K562 (cell line): ENCODE measurements around the gene CSNK1D. TPM values are rescaled to one million over a fixed set of nuclear protein-coding genes. Genes with fewer than 3 reads are reported as not detected.

Source experiments
- ARID3B ChIP-seq: fragments of 250-450 bp; sonication (Bioruptor Pico); IDR thresholded peaks from 2 replicates; pipeline ENCODE4 v1.4.0; 2020; ENCODE audit warnings: borderline replicate concordance
- ATF4 ChIP-seq: fragments of 450-650 bp; formaldehyde crosslinking; IDR thresholded peaks from 2 replicates; pipeline ENCODE4 v1.4.0; 2022; ENCODE audit warnings: mild to moderate bottlenecking, moderate library complexity
- DPF2 ChIP-seq: fragments of 450-650 bp; IDR thresholded peaks from 2 replicates; pipeline ENCODE4 v1.6.1; 2016
- IRF9 ChIP-seq: fragments of 450-650 bp; IDR thresholded peaks from 2 replicates; pipeline ENCODE4 v1.6.1; 2016; ENCODE audit warnings: missing biosample characterization, missing genetic modification characterization
- RBM22 ChIP-seq: fragments of 200-400 bp; formaldehyde crosslinking; IDR thresholded peaks from 2 replicates; pipeline ENCODE4 v1.6.1; 2018; ENCODE audit warnings: low read length, low read depth; ENCODE audit not compliant: poor library complexity, severe bottlenecking
- ZBTB2 ChIP-seq: fragments of 450-650 bp; IDR thresholded peaks from 2 replicates; pipeline ENCODE4 v1.6.1; 2016; ENCODE audit warnings: antibody characterized with exemption
- ZNF140 ChIP-seq: fragments of 250-450 bp; sonication (Bioruptor Pico); IDR thresholded peaks from 2 replicates; pipeline ENCODE4 v1.8.0; 2021; ENCODE audit warnings: moderate library complexity, mild to moderate bottlenecking, inconsistent platforms
- ZNF589 ChIP-seq: fragments of 200-800 bp; sonication (Bioruptor generic); IDR thresholded peaks from 2 replicates; pipeline ENCODE4 v1.6.1; 2016; ENCODE audit warnings: low read depth, missing genetic modification characterization, missing compliant biosample characterization
- polyA plus RNA-seq, 8 experiments: library from polyadenylated mRNA; depleted of rRNA in 4 of 8; stranded (reverse) in 5 of 8; unstranded in 3 of 8; fragments of >200 nt; fragmentation: Nextera tagmentation in 2 of 8; fragmentation: Illumina TruSeq in 1 of 8; extraction: Ambion mirVana in 2 of 8; extraction: Trizol in 1 of 8; gene quantifications; 2 replicates each; pipeline versions ENCODE4 v1.2.1 to v1.2.3, GENCODE V29; 2011 to 2014; ENCODE audit warnings: inconsistent platforms in 1 of 8, missing spikeins in 1 of 8
- total RNA-seq, 7 experiments: library from RNA; depleted of rRNA in 6 of 7; stranded (reverse); fragments of >200 nt in 6 of 7; fragmentation: Illumina TruSeq in 2 of 7; extraction: Trizol in 2 of 7; gene quantifications; 2 replicates each; pipeline versions ENCODE4 v1.2.1 to v1.2.3, GENCODE V29; 2011 to 2021; ENCODE audit warnings: low replicate concordance in 1 of 7
- TF ChIP-seq, protein P1 (sequence below): fragments of 250-450 bp; sonication (Bioruptor Pico); IDR thresholded peaks from 2 replicates; pipeline ENCODE4 v1.8.0; 2021; ENCODE audit warnings: borderline replicate concordance, mild to moderate bottlenecking, moderate library complexity; ENCODE audit not compliant: poor library complexity, severe bottlenecking
- TF ChIP-seq, protein P2 (sequence below): fragments of 250-450 bp; sonication (Bioruptor Pico); IDR thresholded peaks from 2 replicates; pipeline ENCODE4 v1.5.0; 2020; ENCODE audit warnings: mild to moderate bottlenecking, borderline replicate concordance
- TF ChIP-seq, protein P3 (sequence below): fragments of 450-650 bp; conservative IDR thresholded peaks from 2 replicates; pipeline ENCODE4 v1.6.1; 2016; ENCODE audit warnings: missing genetic modification characterization, low read depth, mild to moderate bottlenecking, control low read depth, missing compliant biosample characterization

Gene CSNK1D
- total and polyA plus RNA-seq, 9 of the 15 experiments (the other 6 are each of a cell fraction or from before 2014, with no cell fraction given): 6.5 to 133 (median 41.3) TPM

- TF ChIP-seq ARID3B (CRISPR knock-in tag) (no peak), ATF4 (no peak), ZNF589 (CRISPR knock-in tag) (peak; percentile 73), IRF9 (tag) (peak; percentile 55; the same call in 1 of the 2 replicates), DPF2 (peak; percentile 80), ZNF140 (CRISPR knock-in tag) (no peak), RBM22 (no peak), ZBTB2 (peak; percentile 57; the same call in 1 of the 2 replicates)
- TF ChIP-seq, protein P1, sequence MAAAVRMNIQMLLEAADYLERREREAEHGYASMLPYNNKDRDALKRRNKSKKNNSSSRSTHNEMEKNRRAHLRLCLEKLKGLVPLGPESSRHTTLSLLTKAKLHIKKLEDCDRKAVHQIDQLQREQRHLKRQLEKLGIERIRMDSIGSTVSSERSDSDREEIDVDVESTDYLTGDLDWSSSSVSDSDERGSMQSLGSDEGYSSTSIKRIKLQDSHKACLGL: no peak
- TF ChIP-seq, protein P2, sequence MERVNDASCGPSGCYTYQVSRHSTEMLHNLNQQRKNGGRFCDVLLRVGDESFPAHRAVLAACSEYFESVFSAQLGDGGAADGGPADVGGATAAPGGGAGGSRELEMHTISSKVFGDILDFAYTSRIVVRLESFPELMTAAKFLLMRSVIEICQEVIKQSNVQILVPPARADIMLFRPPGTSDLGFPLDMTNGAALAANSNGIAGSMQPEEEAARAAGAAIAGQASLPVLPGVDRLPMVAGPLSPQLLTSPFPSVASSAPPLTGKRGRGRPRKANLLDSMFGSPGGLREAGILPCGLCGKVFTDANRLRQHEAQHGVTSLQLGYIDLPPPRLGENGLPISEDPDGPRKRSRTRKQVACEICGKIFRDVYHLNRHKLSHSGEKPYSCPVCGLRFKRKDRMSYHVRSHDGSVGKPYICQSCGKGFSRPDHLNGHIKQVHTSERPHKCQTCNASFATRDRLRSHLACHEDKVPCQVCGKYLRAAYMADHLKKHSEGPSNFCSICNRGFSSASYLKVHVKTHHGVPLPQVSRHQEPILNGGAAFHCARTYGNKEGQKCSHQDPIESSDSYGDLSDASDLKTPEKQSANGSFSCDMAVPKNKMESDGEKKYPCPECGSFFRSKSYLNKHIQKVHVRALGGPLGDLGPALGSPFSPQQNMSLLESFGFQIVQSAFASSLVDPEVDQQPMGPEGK (CRISPR knock-in tag): no peak
- TF ChIP-seq, protein P3, sequence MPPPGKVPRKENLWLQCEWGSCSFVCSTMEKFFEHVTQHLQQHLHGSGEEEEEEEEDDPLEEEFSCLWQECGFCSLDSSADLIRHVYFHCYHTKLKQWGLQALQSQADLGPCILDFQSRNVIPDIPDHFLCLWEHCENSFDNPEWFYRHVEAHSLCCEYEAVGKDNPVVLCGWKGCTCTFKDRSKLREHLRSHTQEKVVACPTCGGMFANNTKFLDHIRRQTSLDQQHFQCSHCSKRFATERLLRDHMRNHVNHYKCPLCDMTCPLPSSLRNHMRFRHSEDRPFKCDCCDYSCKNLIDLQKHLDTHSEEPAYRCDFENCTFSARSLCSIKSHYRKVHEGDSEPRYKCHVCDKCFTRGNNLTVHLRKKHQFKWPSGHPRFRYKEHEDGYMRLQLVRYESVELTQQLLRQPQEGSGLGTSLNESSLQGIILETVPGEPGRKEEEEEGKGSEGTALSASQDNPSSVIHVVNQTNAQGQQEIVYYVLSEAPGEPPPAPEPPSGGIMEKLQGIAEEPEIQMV (tag): peak; percentile 33; the same call in 1 of the 2 replicates
These were observed 14.6 kb upstream of the CSNK1D start (continued) for GRCh38 chr17:82287868-82288801.
